Left ventricle myocardium inferior (tissue), 1 donor: Measurements from ENCODE around the gene DOP1B. TPM values are rescaled to one million over a fixed set of nuclear protein-coding genes. Genes with fewer than 3 reads are reported as not detected.

Experiments
- DNase-seq: peaks from one replicate; pipeline ENCODE4 v3.0.0-alpha.2; 2020
- H3K27ac ChIP-seq: fragments of 200-600 bp; replicated peaks from 2 replicates; pipeline ENCODE4 v1.8.0; 2021
- H3K27me3 ChIP-seq: fragments of 200-600 bp; 2 replicates; pipeline ENCODE4 v1.8.0; 2021; ENCODE audit warnings: low read depth
- H3K36me3 ChIP-seq: fragments of 200-600 bp; 2 replicates; pipeline ENCODE4 v1.8.0; 2021
- H3K4me1 ChIP-seq: fragments of 200-600 bp; 2 replicates; pipeline ENCODE4 v1.8.0; 2021
- H3K4me3 ChIP-seq: fragments of 200-600 bp; 2 replicates; pipeline ENCODE4 v1.8.0; 2021; ENCODE audit warnings: mild to moderate bottlenecking, moderate library complexity
- H3K9me3 ChIP-seq: fragments of 200-600 bp; replicated peaks from 2 replicates; pipeline ENCODE4 v1.8.0; 2021
- CTCF ChIP-seq: fragments of 200-600 bp; IDR thresholded peaks from 2 replicates; pipeline ENCODE4 v1.8.0; 2021; ENCODE audit warnings: antibody characterized with exemption, mild to moderate bottlenecking, borderline replicate concordance
- intact Hi-C: fragments of 100-400 bp; cut with micrococcal nuclease; formaldehyde crosslinking; loops from one replicate; pipeline ENCODE4 v1.11.0; 2022
- total RNA-seq: library from RNA; stranded (reverse); fragmentation: NEBNext Ultra II Directional; extraction: Animal tissue kit (Norgen Biotek cat#: 25700); gene quantifications from one replicate; pipeline ENCODE4 v1.2.1, GENCODE V29; 2021
- donor health status: DM: no; HTN: yes; CAD: no; lungs with severe emphysema.

DOP1B gene
- total RNA-seq, 1 donor from 2014 or later: 13.6 TPM

- DNase-seq: no peak
- Histone ChIP-seq H3K4me1 (peaks cover 20% of the 10 kb centered on the region), H3K27me3 (no peaks in the 10 kb centered on the region), H3K9me3 (no peaks in the 10 kb centered on the region), H3K36me3 (peaks cover 48% of the 10 kb centered on the region), H3K4me3 (no peak overlapping the region), H3K27ac (no peak overlapping the region)
- intact Hi-C loops: no loop called here
- TF ChIP-seq CTCF: no peak
Observed at GRCh38 chr21:36165356-36165755, 8.7 kb downstream of the DOP1B start.

GRCh38 chr21:36166705-36167104 lies 10.1 kb downstream of the DOP1B start:
- Histone ChIP-seq H3K4me1 (peaks cover 28% of the 10 kb centered on the region), H3K27me3 (no peaks in the 10 kb centered on the region), H3K36me3 (peaks cover 48% of the 10 kb centered on the region), H3K4me3 (no peak overlapping the region), H3K9me3 (no peaks in the 10 kb centered on the region), H3K27ac (no peak overlapping the region)
- intact Hi-C loops: no loop called here
- no peak for DNase-seq
- no peak for TF ChIP-seq CTCF

- intact Hi-C loops: no loop called here
Observed at GRCh38 chr21:36167541-36167940, 10.9 kb downstream of the DOP1B start.

GRCh38 chr21:36169470-36170128 lies 13.0 kb downstream of the DOP1B start:
- Histone ChIP-seq H3K36me3 (peaks cover 48% of the 10 kb centered on the region), H3K27me3 (no peaks in the 10 kb centered on the region), H3K4me1 (peaks cover 24% of the 10 kb centered on the region), H3K4me3 (no peak overlapping the region), H3K9me3 (no peaks in the 10 kb centered on the region), H3K27ac (no peak overlapping the region)
- TF ChIP-seq CTCF: no peak
- intact Hi-C loops: no loop called here
- DNase-seq: peak; percentile 31

More at GRCh38 chr21:36167541-36167940, 10.9 kb downstream of the DOP1B start:
- TF ChIP-seq CTCF: no peak
- Histone ChIP-seq H3K27ac (no peak overlapping the region), H3K4me1 (peaks cover 35% of the 10 kb centered on the region), H3K27me3 (no peaks in the 10 kb centered on the region), H3K36me3 (peaks cover 48% of the 10 kb centered on the region), H3K9me3 (no peaks in the 10 kb centered on the region), H3K4me3 (no peak overlapping the region)
- DNase-seq: no peak

- Histone ChIP-seq H3K36me3 (peaks cover 43% of the 10 kb centered on the region), H3K4me1 (peaks cover 20% of the 10 kb centered on the region), H3K27me3 (no peaks in the 10 kb centered on the region), H3K27ac (peak overlapping the region; percentile 82), H3K4me3 (no peak overlapping the region), H3K9me3 (no peaks in the 10 kb centered on the region)
- no peak for DNase-seq
- intact Hi-C loops: no loop called here
- TF ChIP-seq CTCF: no peak
Observed at GRCh38 chr21:36170823-36171222, 14.2 kb downstream of the DOP1B start.
